Measurements from ENCODE around the gene ATG7.

The ATG7 gene

DNA sequence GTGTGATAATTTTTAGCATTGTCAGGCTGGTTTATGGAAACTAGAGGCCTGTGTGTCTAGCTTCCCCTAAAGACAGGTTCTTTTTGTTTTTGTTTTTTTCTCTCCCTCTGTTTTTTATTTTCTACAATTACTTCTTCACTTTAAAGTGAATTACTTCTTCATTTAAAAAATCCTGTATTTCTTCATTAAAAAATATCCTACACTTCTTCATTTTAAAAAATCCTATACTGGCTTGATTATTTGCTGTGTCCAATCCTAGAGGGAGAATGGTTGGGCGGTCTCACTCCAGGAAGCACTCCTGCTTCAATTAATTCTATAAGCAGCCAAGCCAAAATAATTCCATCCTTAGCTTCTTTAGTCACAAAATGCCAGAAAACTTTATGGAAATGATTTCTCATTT lies 11.8 kb downstream of the ATG7 start:
- no peak for DNase-seq
- H3K27me3 ChIP-seq (ENCODE audit: insufficient read depth, low read depth, severe bottlenecking), result no peaks in the 10 kb centered on the region
- no peaks in the 10 kb centered on the region for H3K9me3 ChIP-seq (ENCODE audit: severe bottlenecking)
- TF ChIP-seq, protein P1, sequence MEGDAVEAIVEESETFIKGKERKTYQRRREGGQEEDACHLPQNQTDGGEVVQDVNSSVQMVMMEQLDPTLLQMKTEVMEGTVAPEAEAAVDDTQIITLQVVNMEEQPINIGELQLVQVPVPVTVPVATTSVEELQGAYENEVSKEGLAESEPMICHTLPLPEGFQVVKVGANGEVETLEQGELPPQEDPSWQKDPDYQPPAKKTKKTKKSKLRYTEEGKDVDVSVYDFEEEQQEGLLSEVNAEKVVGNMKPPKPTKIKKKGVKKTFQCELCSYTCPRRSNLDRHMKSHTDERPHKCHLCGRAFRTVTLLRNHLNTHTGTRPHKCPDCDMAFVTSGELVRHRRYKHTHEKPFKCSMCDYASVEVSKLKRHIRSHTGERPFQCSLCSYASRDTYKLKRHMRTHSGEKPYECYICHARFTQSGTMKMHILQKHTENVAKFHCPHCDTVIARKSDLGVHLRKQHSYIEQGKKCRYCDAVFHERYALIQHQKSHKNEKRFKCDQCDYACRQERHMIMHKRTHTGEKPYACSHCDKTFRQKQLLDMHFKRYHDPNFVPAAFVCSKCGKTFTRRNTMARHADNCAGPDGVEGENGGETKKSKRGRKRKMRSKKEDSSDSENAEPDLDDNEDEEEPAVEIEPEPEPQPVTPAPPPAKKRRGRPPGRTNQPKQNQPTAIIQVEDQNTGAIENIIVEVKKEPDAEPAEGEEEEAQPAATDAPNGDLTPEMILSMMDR (IDR thresholded peaks at IDR 0.05; ENCODE audit: low read depth, low read length), result no peak
- no peak overlapping the region for H3K4me3 ChIP-seq (ENCODE audit: low read depth, low read length)
- no peak overlapping the region for H3K27ac ChIP-seq
- peaks cover 10% of the 10 kb centered on the region for H3K36me3 ChIP-seq

DNA sequence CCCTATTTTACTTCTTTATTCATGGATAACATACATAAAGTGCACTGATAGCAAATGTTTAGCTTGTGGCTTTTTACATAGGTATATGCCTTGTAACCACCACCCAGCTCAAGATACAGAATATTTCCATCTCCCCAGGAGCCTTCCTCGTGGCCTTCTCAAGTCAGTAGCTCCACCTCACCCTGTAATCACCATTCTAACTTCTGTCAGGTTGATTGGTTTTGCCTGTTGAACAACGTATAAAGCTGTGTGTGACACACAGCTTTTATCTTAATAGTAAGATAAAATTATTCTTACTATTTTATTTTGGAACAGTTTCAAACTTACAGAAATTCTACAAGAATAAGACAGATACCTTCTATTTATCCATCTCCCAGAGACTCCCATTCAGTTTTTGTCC lies 13.3 kb downstream of the ATG7 start:
- no peaks in the 10 kb centered on the region for H3K27me3 ChIP-seq (ENCODE audit: insufficient read depth, low read depth, severe bottlenecking)
- H3K27ac ChIP-seq, result no peak overlapping the region
- DNase-seq, result no peak
- TF ChIP-seq, protein P1 (IDR thresholded peaks at IDR 0.05; ENCODE audit: low read depth, low read length), result no peak
- H3K36me3 ChIP-seq, result peaks cover 7% of the 10 kb centered on the region
- H3K9me3 ChIP-seq (ENCODE audit: severe bottlenecking), result no peaks in the 10 kb centered on the region
- H3K4me3 ChIP-seq (ENCODE audit: low read depth, low read length), result no peak overlapping the region

DNA sequence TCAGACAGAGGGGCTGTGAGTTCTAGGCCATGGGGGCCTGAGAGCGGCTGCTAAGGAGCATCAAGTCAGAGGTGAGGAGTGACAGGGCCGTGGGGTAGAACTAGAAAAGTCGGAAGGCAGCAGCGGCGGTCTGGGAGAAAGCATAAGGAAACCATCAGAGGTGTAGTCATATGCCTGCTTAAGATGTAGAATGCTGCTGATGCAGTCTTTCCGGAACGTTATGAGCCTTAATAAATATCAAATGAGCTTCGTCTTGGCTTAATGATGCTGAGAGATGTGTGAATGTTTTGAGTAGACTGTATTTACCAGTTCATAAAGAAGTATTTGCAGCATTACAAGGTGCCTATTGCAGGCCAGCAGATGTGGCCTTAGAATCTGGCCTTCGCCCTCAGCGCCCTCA lies 15.2 kb downstream of the ATG7 start:
- Histone ChIP-seq H3K27me3 (ENCODE audit: insufficient read depth, low read depth, severe bottlenecking) (no peaks in the 10 kb centered on the region), H3K36me3 (peaks cover 3% of the 10 kb centered on the region), H3K27ac (no peak overlapping the region), H3K9me3 (ENCODE audit: severe bottlenecking) (no peaks in the 10 kb centered on the region), H3K4me3 (ENCODE audit: low read depth, low read length) (no peak overlapping the region)
- TF ChIP-seq, protein P1 (IDR thresholded peaks at IDR 0.05; ENCODE audit: low read depth, low read length), result no peak
- DNase-seq, result no peak

DNA sequence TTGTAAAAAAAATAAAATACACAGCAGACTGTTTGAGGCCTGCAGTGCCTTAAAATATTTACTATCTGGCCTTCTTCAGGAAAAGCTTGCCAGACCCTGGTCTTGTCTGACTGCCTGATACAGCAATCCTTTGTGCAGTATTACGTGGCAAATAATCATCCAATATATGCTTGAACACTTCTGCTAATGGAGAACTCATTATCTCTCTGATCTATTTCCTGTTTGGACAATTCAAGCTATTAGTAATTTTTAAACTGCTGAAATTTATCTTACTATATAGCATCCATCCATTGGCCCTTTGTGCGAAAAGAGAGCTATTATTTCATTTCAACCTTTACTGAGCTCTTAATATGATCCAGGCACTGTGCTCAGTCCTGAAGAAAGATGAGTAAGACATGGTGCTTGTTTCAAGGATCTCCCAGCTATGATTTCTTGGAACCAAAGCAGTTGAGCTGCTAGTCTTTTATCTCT lies 15.9 kb downstream of the ATG7 start:
- no peak overlapping the region for H3K27ac ChIP-seq
- H3K36me3 ChIP-seq, result peaks cover 3% of the 10 kb centered on the region
- H3K9me3 ChIP-seq (ENCODE audit: severe bottlenecking), result no peaks in the 10 kb centered on the region
- H3K4me3 ChIP-seq (ENCODE audit: low read depth, low read length), result no peak overlapping the region
- no peak for DNase-seq
- H3K27me3 ChIP-seq (ENCODE audit: insufficient read depth, low read depth, severe bottlenecking), result no peaks in the 10 kb centered on the region
- TF ChIP-seq, protein P1 (IDR thresholded peaks at IDR 0.05; ENCODE audit: low read depth, low read length), result no peak

DNA sequence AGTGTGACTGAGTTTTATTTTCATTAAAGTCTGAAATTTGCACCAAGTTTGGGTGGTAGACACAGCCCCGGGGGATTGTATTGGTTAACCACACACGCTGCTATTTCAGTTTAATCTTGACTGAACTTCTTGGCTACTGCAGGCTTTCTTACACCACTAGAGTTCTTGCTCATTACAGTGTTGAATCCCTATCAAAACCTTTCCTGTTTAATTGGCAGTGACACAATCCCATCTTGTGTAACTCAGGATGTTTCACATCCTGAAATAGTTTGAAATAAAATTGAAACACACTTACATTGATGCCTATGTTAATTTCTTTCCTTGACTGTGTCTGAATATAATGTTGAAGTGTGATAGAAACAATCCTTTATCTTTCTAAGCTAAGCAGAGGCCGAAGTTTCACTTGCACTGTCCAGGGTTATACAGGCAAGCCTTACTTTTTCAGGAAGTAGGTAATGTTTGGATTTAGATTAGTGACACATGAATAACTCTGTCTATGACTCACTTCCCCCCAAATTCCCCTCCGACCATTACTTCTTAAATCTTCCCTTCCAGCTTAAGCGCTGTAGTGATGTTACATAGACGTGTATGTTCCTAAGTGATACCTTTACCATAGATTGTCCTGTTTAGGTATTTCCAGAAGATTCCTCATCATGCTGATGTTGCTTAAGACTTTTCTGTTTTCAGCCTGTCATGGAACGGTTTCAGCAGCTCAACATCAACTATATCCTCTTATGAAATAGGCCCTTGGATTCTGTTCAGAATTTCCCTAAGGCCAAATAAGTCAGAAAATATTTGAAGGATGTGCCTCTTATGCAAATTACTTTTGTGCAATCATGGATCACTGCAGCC lies 16.8 kb downstream of the ATG7 start:
- Histone ChIP-seq H3K27ac (no peak overlapping the region), H3K36me3 (no peaks in the 10 kb centered on the region; the same call in 1 of the 2 replicates), H3K4me3 (ENCODE audit: low read depth, low read length) (no peak overlapping the region), H3K9me3 (ENCODE audit: severe bottlenecking) (no peaks in the 10 kb centered on the region), H3K27me3 (ENCODE audit: insufficient read depth, low read depth, severe bottlenecking) (no peaks in the 10 kb centered on the region)
- no peak for DNase-seq
- TF ChIP-seq, protein P1 (IDR thresholded peaks at IDR 0.05; ENCODE audit: low read depth, low read length), result no peak
